GM23338 (cell line): ENCODE measurements around the gene XRCC4. TPM values are rescaled to one million over a fixed set of nuclear protein-coding genes. Genes with fewer than 3 reads are reported as not detected.

Source experiments
- ATAC-seq: fragments of 200-7000 bp; cut with Tn5 transposase; 3 replicates; pipeline ENCODE4 v1.9.1; 2020
- DNase-seq: peaks from one replicate; pipeline ENCODE4 v3.0.0-alpha.2; 2015; ENCODE audit warnings: low spot score
- H2AFZ ChIP-seq: fragments of 200-600 bp; sonication (generic); 2 replicates; pipeline ENCODE4 v1.8.0; 2016; ENCODE audit warnings: antibody characterized with exemption, mild to moderate bottlenecking, moderate library complexity
- H3F3A ChIP-seq: fragments of 200-600 bp; sonication (generic); replicated peaks from 2 replicates; pipeline ENCODE4 v1.8.0; 2017; ENCODE audit warnings: antibody characterized with exemption, mixed run types, low read depth
- H3K27ac ChIP-seq: fragments of 200-600 bp; sonication (generic); 2 replicates; pipeline ENCODE4 v1.6.1; 2016; ENCODE audit warnings: low read depth
- H3K27me3 ChIP-seq: fragments of 200-600 bp; sonication (generic); 2 replicates; pipeline ENCODE4 v1.8.0; 2016; ENCODE audit warnings: mild to moderate bottlenecking, mixed run types, moderate library complexity; ENCODE audit not compliant: insufficient read depth
- H3K36me3 ChIP-seq: fragments of 200-600 bp; sonication (generic); 2 replicates; pipeline ENCODE4 v1.8.0; 2016; ENCODE audit warnings: mild to moderate bottlenecking; ENCODE audit not compliant: insufficient read depth
- H3K4me1 ChIP-seq: fragments of 200-600 bp; sonication (generic); 2 replicates; pipeline ENCODE4 v1.8.0; 2016; ENCODE audit warnings: mild to moderate bottlenecking, moderate library complexity; ENCODE audit not compliant: insufficient read depth
- H3K4me2 ChIP-seq: fragments of 200-600 bp; sonication (generic); 2 replicates; pipeline ENCODE4 v1.7.1; 2017; ENCODE audit warnings: mixed run types
- H3K4me3 ChIP-seq: fragments of 200-600 bp; sonication (generic); 2 replicates; pipeline ENCODE4 v1.6.1; 2016; ENCODE audit warnings: mixed run types
- H3K79me2 ChIP-seq: fragments of 200-600 bp; sonication (generic); replicated peaks from 2 replicates; pipeline ENCODE4 v1.8.0; 2017; ENCODE audit warnings: mild to moderate bottlenecking; ENCODE audit not compliant: insufficient read depth
- H3K9me2 ChIP-seq: fragments of 200-600 bp; sonication (generic); 2 replicates; pipeline ENCODE4 v1.8.0; 2017; ENCODE audit not compliant: insufficient read depth
- H4K20me1 ChIP-seq: fragments of 200-600 bp; sonication (generic); replicated peaks from 2 replicates; pipeline ENCODE4 v1.8.0; 2017; ENCODE audit warnings: mild to moderate bottlenecking; ENCODE audit not compliant: insufficient read depth
- H3K27ac Mint-ChIP-seq: 2 replicates; pipeline ENCODE4 v1.8.0; 2020; ENCODE audit warnings: inconsistent platforms, mild to moderate bottlenecking, moderate library complexity, mixed read lengths
- H3K27me3 Mint-ChIP-seq: 3 replicates; pipeline ENCODE4 v1.8.0; 2022; ENCODE audit warnings: low read depth, mild to moderate bottlenecking, moderate library complexity, mixed read lengths, inconsistent platforms; ENCODE audit not compliant: insufficient read depth, poor library complexity
- H3K36me3 Mint-ChIP-seq: 3 replicates; pipeline ENCODE4 v1.8.0; 2021; ENCODE audit warnings: low read depth, mild to moderate bottlenecking, inconsistent platforms, moderate library complexity, mixed read lengths
- H3K4me1 Mint-ChIP-seq: 3 replicates; pipeline ENCODE4 v1.8.0; 2020; ENCODE audit warnings: mild to moderate bottlenecking, inconsistent platforms, mixed read lengths
- H3K4me3 Mint-ChIP-seq: 3 replicates; pipeline ENCODE4 v1.8.0; 2021; ENCODE audit warnings: moderate library complexity, mild to moderate bottlenecking, inconsistent platforms, mixed read lengths
- H3K9me3 Mint-ChIP-seq: 3 replicates; pipeline ENCODE4 v1.8.0; 2020; ENCODE audit warnings: moderate library complexity, mild to moderate bottlenecking, inconsistent platforms, mixed read lengths
- CREB1 ChIP-seq: fragments of 250-450 bp; sonication (Bioruptor Pico); IDR thresholded peaks from 2 replicates; pipeline ENCODE4 v1.5.0; 2020; ENCODE audit warnings: low read depth, mild to moderate bottlenecking, moderate library complexity
- CTCF ChIP-seq, 2 experiments: fragments of 200-600 bp in 1 of 2; sonication (generic) in 1 of 2; conservative IDR thresholded peaks; 2 replicates each; pipeline versions ENCODE4 v1.5.1 to v1.6.1; 2016 to 2017; ENCODE audit warnings: antibody characterized with exemption in 2 of 2, low read depth in 2 of 2, mild to moderate bottlenecking in 2 of 2, moderate library complexity in 1 of 2
- ETS1 ChIP-seq: IDR thresholded peaks from 2 replicates; pipeline ENCODE4 v1.6.1; 2016; ENCODE audit warnings: antibody characterized with exemption
- EZH2 ChIP-seq: fragments of 200-600 bp; sonication (generic); IDR thresholded peaks from one replicate; pipeline ENCODE4 v1.8.0; 2017; ENCODE audit warnings: antibody characterized with exemption, mild to moderate bottlenecking, low read depth; ENCODE audit not compliant: unreplicated experiment
- EZH2phosphoT487 ChIP-seq: fragments of 200-600 bp; sonication (generic); IDR thresholded peaks from one replicate; pipeline ENCODE4 v1.8.1; 2018; ENCODE audit warnings: antibody characterized with exemption; ENCODE audit not compliant: unreplicated experiment
- JUNB ChIP-seq: IDR thresholded peaks from one replicate; pipeline ENCODE4 v1.6.1; 2016; ENCODE audit warnings: antibody characterized with exemption; ENCODE audit not compliant: unreplicated experiment
- NANOG ChIP-seq: IDR thresholded peaks from 2 replicates; pipeline ENCODE4 v1.6.1; 2016; ENCODE audit warnings: antibody characterized with exemption, borderline replicate concordance
- POLR2AphosphoS5 ChIP-seq: IDR thresholded peaks from 2 replicates; pipeline ENCODE4 v1.6.1; 2016; ENCODE audit warnings: antibody characterized with exemption, low read depth
- REST ChIP-seq: IDR thresholded peaks from one replicate; pipeline ENCODE4 v1.6.1; 2018; ENCODE audit warnings: antibody characterized with exemption; ENCODE audit not compliant: unreplicated experiment
- STAT1 ChIP-seq: IDR thresholded peaks from one replicate; pipeline ENCODE4 v1.6.1; 2016; ENCODE audit warnings: antibody characterized with exemption; ENCODE audit not compliant: unreplicated experiment
- ZNF114 ChIP-seq: fragments of 250-450 bp; sonication (Bioruptor Pico); IDR thresholded peaks from 2 replicates; pipeline ENCODE4 v1.5.0; 2020; ENCODE audit warnings: mild to moderate bottlenecking, moderate library complexity
- ZNF331 ChIP-seq: fragments of 250-450 bp; sonication (Bioruptor Pico); IDR thresholded peaks from 2 replicates; pipeline ENCODE4 v1.5.0; 2020; ENCODE audit warnings: low read depth, mild to moderate bottlenecking, moderate library complexity
- ZNF462 ChIP-seq: fragments of 250-450 bp; sonication (Bioruptor Pico); IDR thresholded peaks from 2 replicates; pipeline ENCODE4 v1.5.0; 2020; ENCODE audit warnings: mild to moderate bottlenecking, moderate library complexity
- polyA plus RNA-seq: library from polyadenylated mRNA; unstranded; fragments of >200 nt; fragmentation: Nextera tagmentation; extraction: Ambion mirVana; gene quantifications from 2 replicates; pipeline ENCODE4 v1.2.1, GENCODE V29; 2016
- total RNA-seq: library from RNA; depleted of rRNA; stranded (reverse); fragments of >200 nt; shearing (Covaris generic); gene quantifications from 2 replicates; pipeline ENCODE4 v1.2.3, GENCODE V29; 2014

XRCC4 gene
- total and polyA plus RNA-seq, 2 experiments from 2014 or later = 11.5 to 22.4 TPM

- TF ChIP-seq REST = no peak
- TF ChIP-seq ZNF331 (CRISPR knock-in tag) = no peak
- no peak for TF ChIP-seq ZNF114 (CRISPR knock-in tag)
- TF ChIP-seq JUNB = no peak
- no peak for TF ChIP-seq STAT1
- no peak for TF ChIP-seq CREB1 (CRISPR knock-in tag)
- no peak for TF ChIP-seq NANOG
- no peak for TF ChIP-seq ETS1
- no peak for TF ChIP-seq POLR2AphosphoS5
- TF ChIP-seq CTCF (conservative IDR thresholded peaks at IDR 0.05; ENCODE audit: low read depth in 2 of 2) = no peak
- TF ChIP-seq ZNF462 (CRISPR knock-in tag) = no peak
- no peak for TF ChIP-seq EZH2phosphoT487
- TF ChIP-seq EZH2 = no peak
- no peak for ATAC-seq
Measured at GRCh38 chr5:83343299-83343698, 266.0 kb downstream of the XRCC4 start.

More at GRCh38 chr5:83343299-83343698, 266.0 kb downstream of the XRCC4 start:
- Histone ChIP-seq H3K27me3 (no peaks in the 10 kb centered on the region), H3K4me2 (no peak overlapping the region), H2AFZ (no peak overlapping the region), H3K4me3 (no peak overlapping the region), H3F3A (no peaks in the 10 kb centered on the region), H3K27ac (no peak overlapping the region), H3K36me3 (peaks cover 2% of the 10 kb centered on the region; the same call in 1 of the 2 replicates), H3K4me1 (peaks cover 15% of the 10 kb centered on the region), H4K20me1 (no peaks in the 10 kb centered on the region), H3K9me2 (no peaks in the 10 kb centered on the region; the same call in 1 of the 2 replicates), H3K79me2 (no peaks in the 10 kb centered on the region)
- Mint-ChIP-seq H3K4me1 (peaks cover 22% of the 10 kb centered on the region), H3K4me3 (no peak overlapping the region), H3K27me3 (peaks cover 3% of the 10 kb centered on the region), H3K36me3 (peaks cover 23% of the 10 kb centered on the region), H3K9me3 (peaks cover 17% of the 10 kb centered on the region), H3K27ac (no peak overlapping the region)
- DNase-seq = no peak
